SK-N-SH (cell line): ENCODE measurements around the gene ATP5F1E. TPM values are rescaled to one million over a fixed set of nuclear protein-coding genes. Genes with fewer than 3 reads are reported as not detected.

Source experiments
- CTCF ChIA-PET: fragments of 300-600, 350-600 bp; formaldehyde crosslinking; extraction: SDS; loops from one replicate; lab custom pipeline; 2021; lab: Yijun Ruan, JAX
- POLR2A ChIA-PET: fragments of 350-600 bp; sonication (Branson Sonifier 250); formaldehyde crosslinking; extraction: SDS; loops from one replicate; lab custom pipeline; 2020; ENCODE audit warnings: antibody characterized with exemption, inconsistent platforms; lab: Yijun Ruan, JAX
- DNase-seq: peaks from one replicate; pipeline ENCODE4 v3.0.0; 2012
- H2AFZ ChIP-seq: fragments of 200-600 bp; sonication (generic); 2 replicates; pipeline ENCODE4 v1.8.1; 2016; ENCODE audit warnings: antibody characterized with exemption, mild to moderate bottlenecking, low read depth
- H3F3A ChIP-seq: fragments of 200-600 bp; sonication (generic); replicated peaks from 2 replicates; pipeline ENCODE3; 2016; ENCODE audit warnings: antibody characterized with exemption, mild to moderate bottlenecking; ENCODE audit not compliant: insufficient read depth
- H3K27ac ChIP-seq, 2 experiments: fragments of 200-500 bp in 1 of 2; fragments of 200-600 bp in 1 of 2; sonication (Bioruptor generic) in 1 of 2; sonication (generic), shearing (Covaris generic) in 1 of 2; 2 replicates each; pipeline versions ENCODE4 v1.5.1 to v1.6.1; 2014 to 2016; ENCODE audit warnings: low read depth in 2 of 2, inconsistent platforms in 1 of 2, low read length in 1 of 2, mild to moderate bottlenecking in 1 of 2, mixed read lengths in 1 of 2
- H3K27me3 ChIP-seq: fragments of 200-600 bp; sonication (generic), shearing (Covaris generic); 2 replicates; pipeline ENCODE4 v1.6.1; 2016; ENCODE audit warnings: mixed run types; ENCODE audit not compliant: insufficient read depth
- H3K36me3 ChIP-seq, 2 experiments: fragments of 200-500 bp in 1 of 2; fragments of 200-600 bp in 1 of 2; sonication (Bioruptor generic) in 1 of 2; sonication (generic) in 1 of 2; replicated peaks in 1 of 2; 2 replicates each; pipeline versions ENCODE3 to v1.5.1; 2014 to 2016; ENCODE audit warnings: low read length in 1 of 2, mild to moderate bottlenecking in 1 of 2; ENCODE audit not compliant: insufficient read depth in 2 of 2, control insufficient read depth in 1 of 2
- H3K4me1 ChIP-seq, 2 experiments: fragments of 200-500 bp in 1 of 2; fragments of 200-600 bp in 1 of 2; sonication (Bioruptor generic) in 1 of 2; sonication (generic), shearing (Covaris generic) in 1 of 2; 2 replicates each; pipeline versions ENCODE4 v1.5.1 to v1.6.1; 2014 to 2016; ENCODE audit warnings: low read depth in 1 of 2, low read length in 1 of 2, mixed run types in 1 of 2; ENCODE audit not compliant: insufficient read depth in 2 of 2, control insufficient read depth in 1 of 2
- H3K4me2 ChIP-seq: fragments of 200-600 bp; sonication (generic), shearing (Covaris generic); 2 replicates; pipeline ENCODE4 v1.6.1; 2017; ENCODE audit warnings: mixed run types
- H3K4me3 ChIP-seq, 2 experiments: fragments of 200-500 bp in 1 of 2; fragments of 200-600 bp in 1 of 2; sonication (Bioruptor generic) in 1 of 2; sonication (generic), shearing (Covaris generic) in 1 of 2; 2 replicates each; pipeline versions ENCODE4 v1.5.1 to v1.8.1; 2014 to 2016; ENCODE audit warnings: low read depth in 2 of 2, inconsistent platforms in 1 of 2, low read length in 1 of 2, mild to moderate bottlenecking in 1 of 2, mixed read lengths in 1 of 2, moderate library complexity in 1 of 2
- H3K79me2 ChIP-seq: fragments of 200-600 bp; sonication (generic); 2 replicates; pipeline ENCODE4 v1.8.1; 2017; ENCODE audit warnings: mild to moderate bottlenecking; ENCODE audit not compliant: insufficient read depth
- H3K9ac ChIP-seq: fragments of 200-600 bp; sonication (generic); 2 replicates; pipeline ENCODE4 v1.6.1; 2017; ENCODE audit warnings: mixed run types
- H3K9me2 ChIP-seq: fragments of 200-600 bp; sonication (generic); 2 replicates; pipeline ENCODE4 v1.6.1; 2017; ENCODE audit warnings: mixed run types
- H3K9me3 ChIP-seq: fragments of 200-600 bp; sonication (generic); 2 replicates; pipeline ENCODE4 v1.6.1; 2017; ENCODE audit warnings: mixed run types, mild to moderate bottlenecking, moderate library complexity
- H4K20me1 ChIP-seq: fragments of 200-600 bp; sonication (generic); 2 replicates; pipeline ENCODE4 v1.6.1; 2017; ENCODE audit warnings: mild to moderate bottlenecking, mixed run types; ENCODE audit not compliant: insufficient read depth
- ELF1 ChIP-seq: IDR thresholded peaks from 2 replicates; pipeline ENCODE4 v1.4.0; 2012
- FOSL2 ChIP-seq: IDR thresholded peaks from 2 replicates; pipeline ENCODE4 v1.4.0; 2012; ENCODE audit warnings: low read depth, mild to moderate bottlenecking, moderate library complexity, borderline replicate concordance
- FOXJ3 ChIP-seq: sonication (generic); formaldehyde crosslinking; IDR thresholded peaks from 2 replicates; pipeline ENCODE4 v1.5.1; 2020; ENCODE audit warnings: mild to moderate bottlenecking, missing genetic modification reagents
- GABPA ChIP-seq: IDR thresholded peaks from 2 replicates; pipeline ENCODE4 v1.4.0; 2012; ENCODE audit warnings: low read depth, mild to moderate bottlenecking
- MAX ChIP-seq: IDR thresholded peaks from 2 replicates; pipeline ENCODE4 v1.4.0; 2012; ENCODE audit warnings: low read depth
- MEF2A ChIP-seq: IDR thresholded peaks from 2 replicates; pipeline ENCODE4 v1.4.0; 2012; ENCODE audit warnings: low read depth, borderline replicate concordance
- MXI1 ChIP-seq: IDR thresholded peaks from 2 replicates; pipeline ENCODE4 v1.6.1; 2012; ENCODE audit warnings: mild to moderate bottlenecking, low read depth, low read length, improper control_type of control experiment
- NFIC ChIP-seq: IDR thresholded peaks from 2 replicates; pipeline ENCODE4 v1.4.0; 2012; ENCODE audit warnings: borderline replicate concordance
- POLR2AphosphoS5 ChIP-seq: IDR thresholded peaks from 2 replicates; pipeline ENCODE4 v1.6.1; 2012; ENCODE audit warnings: low read depth, low read length
- RAD21 ChIP-seq: IDR thresholded peaks from 2 replicates; pipeline ENCODE4 v1.6.1; 2012; ENCODE audit warnings: mild to moderate bottlenecking, low read length
- RCOR1 ChIP-seq: fragments of 150-350 bp; IDR thresholded peaks from 2 replicates; pipeline ENCODE4 v1.6.1; 2017; ENCODE audit warnings: antibody characterized with exemption, low read length
- RFX5 ChIP-seq: IDR thresholded peaks from 2 replicates; pipeline ENCODE4 v1.6.1; 2012; ENCODE audit warnings: mild to moderate bottlenecking, improper control_type of control experiment, low read length
- RXRA ChIP-seq: IDR thresholded peaks from 2 replicates; pipeline ENCODE4 v1.4.0; 2012; ENCODE audit warnings: low read depth, mild to moderate bottlenecking, borderline replicate concordance
- TAF1 ChIP-seq: IDR thresholded peaks from 2 replicates; pipeline ENCODE4 v1.6.1; 2012; ENCODE audit warnings: low read depth, mild to moderate bottlenecking, low read length, moderate library complexity, borderline replicate concordance
- YY1 ChIP-seq: IDR thresholded peaks from 2 replicates; pipeline ENCODE4 v1.4.0; 2012; ENCODE audit warnings: low read depth, mild to moderate bottlenecking
- WGBS: methylation state at CpG from one replicate; pipeline ENCODE4 v1.1.6; 2017; ENCODE audit warnings: low lambda C conversion rate; 5-methylcytosine and 5-hydroxymethylcytosine counted together
- polyA plus RNA-seq, 3 experiments: library from polyadenylated mRNA; depleted of rRNA; stranded (reverse); fragments of >200 nt; gene quantifications; 2 replicates each; pipeline ENCODE4 v1.2.3, GENCODE V29; 2012
- TF ChIP-seq, protein P1 (sequence below): IDR thresholded peaks from 2 replicates; pipeline ENCODE4; 2012
- TF ChIP-seq, protein P2 (sequence below): fragments of 200-600 bp; sonication (generic); IDR thresholded peaks from 2 replicates; pipeline ENCODE4 v1.6.1; 2017; ENCODE audit warnings: antibody characterized with exemption, mild to moderate bottlenecking, moderate library complexity

ATP5F1E gene
- polyA plus RNA-seq, 1 of the 3 experiments (the other 2 are of a cell fraction): 60.8 TPM

GRCh38 chr20:59078231-59078630 lies 46.1 kb upstream of the ATP5F1E start:
- Histone ChIP-seq H3K27ac (no peak overlapping the region), H3K4me3 (no peak overlapping the region), H4K20me1 (no peaks in the 10 kb centered on the region), H3K4me1 (no peaks in the 10 kb centered on the region; a peak in 2 of 4 replicates), H3K27me3 (no peaks in the 10 kb centered on the region; the same call in 1 of the 2 replicates), H3K4me2 (no peak overlapping the region), H2AFZ (no peak overlapping the region), H3F3A (no peaks in the 10 kb centered on the region), H3K79me2 (no peaks in the 10 kb centered on the region), H3K9ac (no peak overlapping the region), H3K9me2 (no peaks in the 10 kb centered on the region), H3K9me3 (no peaks in the 10 kb centered on the region), H3K36me3 (no peaks in the 10 kb centered on the region)
- ChIA-PET POLR2A (no interaction called here), CTCF (no interaction called here)
- DNase-seq: no peak
- TF ChIP-seq RFX5 (no peak), TAF1 (no peak), MXI1 (no peak), FOXJ3 (CRISPR knock-in tag) (no peak), RAD21 (no peak), POLR2AphosphoS5 (no peak), MEF2A (no peak)
- TF ChIP-seq, protein P1, sequence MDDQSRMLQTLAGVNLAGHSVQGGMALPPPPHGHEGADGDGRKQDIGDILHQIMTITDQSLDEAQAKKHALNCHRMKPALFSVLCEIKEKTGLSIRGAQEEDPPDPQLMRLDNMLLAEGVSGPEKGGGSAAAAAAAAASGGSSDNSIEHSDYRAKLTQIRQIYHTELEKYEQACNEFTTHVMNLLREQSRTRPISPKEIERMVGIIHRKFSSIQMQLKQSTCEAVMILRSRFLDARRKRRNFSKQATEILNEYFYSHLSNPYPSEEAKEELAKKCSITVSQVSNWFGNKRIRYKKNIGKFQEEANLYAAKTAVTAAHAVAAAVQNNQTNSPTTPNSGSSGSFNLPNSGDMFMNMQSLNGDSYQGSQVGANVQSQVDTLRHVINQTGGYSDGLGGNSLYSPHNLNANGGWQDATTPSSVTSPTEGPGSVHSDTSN: no peak
- 68% methylated on average over 5 of the region's 5 CpGs for WGBS

DNA sequence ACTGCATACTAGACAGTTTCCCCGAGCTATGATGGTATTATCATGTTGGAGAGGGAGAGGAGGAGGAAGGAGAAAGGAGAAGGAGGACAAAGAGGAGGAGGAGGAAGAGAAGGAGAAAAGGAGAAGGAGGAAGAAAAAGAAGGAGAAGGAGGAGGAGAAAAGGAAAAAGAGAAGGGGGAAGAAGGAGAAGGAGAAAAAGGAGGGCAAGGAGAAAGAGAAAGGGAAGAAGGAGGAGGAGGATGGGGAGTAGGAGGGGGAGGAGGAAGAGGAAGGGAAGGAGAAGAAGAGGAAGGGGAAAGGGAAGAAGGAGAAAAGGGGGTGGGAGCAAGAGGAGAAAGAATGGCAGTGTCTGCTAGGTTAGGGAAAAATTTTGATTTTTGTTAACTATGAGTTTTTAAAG lies 45.6 kb upstream of the ATP5F1E start:
- no peak overlapping the region for H3K9ac ChIP-seq
- no peaks in the 10 kb centered on the region for H3K9me3 ChIP-seq
- H3K27ac ChIP-seq: no peak overlapping the region
- POLR2A ChIA-PET: no interaction called here
- WGBS: 14% methylated on average over 1 of the region's 1 CpG
- TF ChIP-seq GABPA (no peak), MAX (no peak), FOXJ3 (CRISPR knock-in tag) (no peak), RXRA (no peak), ELF1 (no peak), YY1 (no peak), TAF1 (no peak), NFIC (no peak), FOSL2 (no peak), RCOR1 (no peak)
- TF ChIP-seq, protein P2, sequence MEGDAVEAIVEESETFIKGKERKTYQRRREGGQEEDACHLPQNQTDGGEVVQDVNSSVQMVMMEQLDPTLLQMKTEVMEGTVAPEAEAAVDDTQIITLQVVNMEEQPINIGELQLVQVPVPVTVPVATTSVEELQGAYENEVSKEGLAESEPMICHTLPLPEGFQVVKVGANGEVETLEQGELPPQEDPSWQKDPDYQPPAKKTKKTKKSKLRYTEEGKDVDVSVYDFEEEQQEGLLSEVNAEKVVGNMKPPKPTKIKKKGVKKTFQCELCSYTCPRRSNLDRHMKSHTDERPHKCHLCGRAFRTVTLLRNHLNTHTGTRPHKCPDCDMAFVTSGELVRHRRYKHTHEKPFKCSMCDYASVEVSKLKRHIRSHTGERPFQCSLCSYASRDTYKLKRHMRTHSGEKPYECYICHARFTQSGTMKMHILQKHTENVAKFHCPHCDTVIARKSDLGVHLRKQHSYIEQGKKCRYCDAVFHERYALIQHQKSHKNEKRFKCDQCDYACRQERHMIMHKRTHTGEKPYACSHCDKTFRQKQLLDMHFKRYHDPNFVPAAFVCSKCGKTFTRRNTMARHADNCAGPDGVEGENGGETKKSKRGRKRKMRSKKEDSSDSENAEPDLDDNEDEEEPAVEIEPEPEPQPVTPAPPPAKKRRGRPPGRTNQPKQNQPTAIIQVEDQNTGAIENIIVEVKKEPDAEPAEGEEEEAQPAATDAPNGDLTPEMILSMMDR: no peak
- TF ChIP-seq, all 33 proteins: peak for 0
- no peak overlapping the region for H2AFZ ChIP-seq
- no peaks in the 10 kb centered on the region for H3K9me2 ChIP-seq
- H3K36me3 ChIP-seq: no peaks in the 10 kb centered on the region
- DNase-seq: no peak
- no peak overlapping the region for H3K4me3 ChIP-seq
- no peak overlapping the region for H3K4me2 ChIP-seq
- no peaks in the 10 kb centered on the region for H3K79me2 ChIP-seq
- no peaks in the 10 kb centered on the region for H4K20me1 ChIP-seq
- H3K27me3 ChIP-seq: no peaks in the 10 kb centered on the region; the same call in 1 of the 2 replicates
- H3F3A ChIP-seq: no peaks in the 10 kb centered on the region
- CTCF ChIA-PET: interaction anchor here (0.9 kb wide), 2 partner anchors 10 to 326 kb away, joined by 3 to 4 read pairs; no protein-coding TSS in a partner anchor
- H3K4me1 ChIP-seq: no peaks in the 10 kb centered on the region; a peak in 2 of 4 replicates
